Ovary (tissue), 9 donors: ENCODE data around the gene PTGS1. TPM values are rescaled to one million over a fixed set of nuclear protein-coding genes. Genes with fewer than 3 reads are reported as not detected.

ENCODE experiments used
- DNase-seq, 5 donors: peaks; one replicate each; pipeline ENCODE4 v3.0.0-alpha.2; 2019 to 2020
- H3K27ac ChIP-seq, 2 donors: fragments of 200-600 bp; one replicate each; pipeline versions ENCODE4 v1.5.1 to v1.8.0; 2019 to 2022
- H3K27me3 ChIP-seq: fragments of 200-600 bp; one replicate; pipeline ENCODE4 v1.8.0; 2022
- H3K36me3 ChIP-seq: fragments of 200-600 bp; sonication (generic); one replicate; pipeline ENCODE4 v1.5.1; 2019
- H3K4me1 ChIP-seq: one replicate; pipeline ENCODE4 v1.8.1; 2013; ENCODE audit warnings: mild to moderate bottlenecking, moderate library complexity; ENCODE audit not compliant: insufficient read depth
- H3K4me3 ChIP-seq: fragments of 200-600 bp; sonication (generic); one replicate; pipeline ENCODE4 v1.5.1; 2017
- H3K9me3 ChIP-seq, 2 donors: fragments of 200-600 bp in 1 of 2; sonication (generic) in 1 of 2; one replicate each; pipeline versions ENCODE4 v1.5.1 to v1.8.1; 2013 to 2019; ENCODE audit warnings: mild to moderate bottlenecking in 1 of 2, moderate library complexity in 1 of 2
- CTCF ChIP-seq, 3 donors: fragments of 450-650 bp in 2 of 3; fragments of 200-600 bp in 1 of 3; IDR thresholded peaks; one replicate each; pipeline versions ENCODE4 v1.5.1 to v1.8.0; 2016 to 2022; ENCODE audit warnings: antibody characterized with exemption in 3 of 3, mild to moderate bottlenecking in 1 of 3
- EP300 ChIP-seq: sonication (generic); formaldehyde crosslinking; IDR thresholded peaks from one replicate; pipeline ENCODE4 v1.6.1; 2017; ENCODE audit warnings: antibody characterized with exemption
- POLR2A ChIP-seq: fragments of 450-650 bp; IDR thresholded peaks from one replicate; pipeline ENCODE4 v1.6.1; 2017; ENCODE audit warnings: antibody characterized with exemption, mild to moderate bottlenecking, moderate library complexity
- WGBS, 3 donors: extraction: QIAGEN DNeasy Blood & Tissue Kit in 1 of 3; methylation state at CpG; one replicate each; pipeline versions ENCODE4 v1.1.5 to v1.1.7; 2013 to 2017; 5-methylcytosine and 5-hydroxymethylcytosine counted together
- intact Hi-C, 4 donors: fragments of 100-400 bp; cut with DNase I; formaldehyde crosslinking; loops; one replicate each; pipeline versions ENCODE4 v1.11.0 to v1.15.1; 2022 to 2023
- polyA plus RNA-seq, 2 donors: library from polyadenylated mRNA; stranded (reverse); fragments of 200-250 nt in 1 of 2; fragments of 350-450 nt in 1 of 2; fragmentation: Illumina TruSeq in 1 of 2; extraction: RNeasy Lipid Tissue Mini Kit (QIAGEN cat#74804) in 1 of 2; gene quantifications; one replicate each; pipeline ENCODE4 v1.2.3, GENCODE V29; 2013 to 2014
- total RNA-seq, 7 donors: library from RNA; depleted of rRNA in 2 of 7; stranded (reverse); fragments of >200 nt in 2 of 7; fragmentation: NEBNext Ultra II Directional in 3 of 7; extraction: Animal tissue kit (Norgen Biotek cat#: 25700) in 3 of 7; gene quantifications; one replicate each; pipeline versions ENCODE4 v1.1.0 to v1.2.4, GENCODE V29; 2016 to 2023
- donor health status: DM: no; HTN: no; CAD: no; lungs with moderate emphysema.
- donor health status: DM: no; HTN: no; CAD: no.
- donor health status: Bipolar disorder and iron deficiency.
- donor health status: DM: yes; HTN: yes; CAD: no.
- donor health status: DM: no; HTN: no; CAD: no.
- donor health status: DM: yes; HTN: yes; CAD: no.

Gene PTGS1
- total and polyA plus RNA-seq, 9 donors, result 0.90 to 37.1 (median 7.0) TPM

GRCh38 chr9:122393284-122393983, 22.6 kb downstream of the PTGS1 start:
- intact Hi-C loops, result no loop called here
- no peak for DNase-seq
- Histone ChIP-seq H3K4me1 (no peaks in the 10 kb centered on the region), H3K4me3 (no peak overlapping the region), H3K9me3 (no peaks in the 10 kb centered on the region), H3K27ac (no peak overlapping the region), H3K36me3 (no peaks in the 10 kb centered on the region), H3K27me3 (no peaks in the 10 kb centered on the region)
- WGBS, 3 donors, result 81 to 82% (median 82%) methylated on average over 8 of the region's 8 CpGs
- TF ChIP-seq EP300, result no peak
- no peak for TF ChIP-seq CTCF (IDR thresholded peaks at IDR 0.05)
- TF ChIP-seq POLR2A, result no peak

DNA sequence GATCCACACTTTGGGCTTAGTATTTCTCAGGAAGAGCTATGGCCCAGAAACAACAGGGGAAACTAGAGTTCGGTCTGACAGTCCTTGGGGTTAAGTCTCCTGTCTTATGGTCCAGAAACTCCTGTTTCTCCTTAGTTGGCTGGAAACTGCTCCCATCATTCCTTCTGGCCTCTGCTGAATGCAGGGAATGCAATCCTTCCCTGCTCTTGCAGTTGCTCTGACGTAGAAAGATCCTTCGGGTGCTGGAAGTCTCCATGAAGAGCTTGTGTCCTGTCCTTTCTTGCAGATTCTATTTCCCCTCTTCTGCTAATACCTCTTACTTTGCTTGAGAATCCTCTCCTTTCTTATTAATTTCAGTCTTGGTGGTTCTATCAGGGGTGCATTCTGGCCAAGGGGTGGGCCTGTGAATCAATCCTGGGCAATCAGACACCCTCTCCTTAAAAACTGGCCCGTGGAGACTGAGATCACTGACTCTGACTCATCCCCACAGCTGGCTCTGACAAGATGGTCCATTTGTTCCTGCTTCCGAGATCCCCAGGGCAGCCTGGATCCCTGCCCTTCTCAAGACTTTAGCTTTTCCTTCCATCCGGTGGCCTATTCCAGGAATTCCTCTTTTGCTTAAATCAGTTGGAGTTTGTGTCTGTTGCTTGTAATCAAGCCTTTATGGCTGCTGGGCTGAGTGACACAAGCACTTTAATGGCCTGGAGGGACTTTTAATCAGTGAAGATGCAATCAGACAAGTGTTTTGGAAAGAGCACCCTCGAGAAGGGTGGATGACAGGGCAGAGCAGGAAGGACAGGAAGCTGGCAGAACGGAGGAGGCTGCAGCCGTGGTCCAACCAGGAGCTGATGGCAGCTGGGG, 23.7 kb downstream of the PTGS1 start:
- Histone ChIP-seq H3K36me3 (no peaks in the 10 kb centered on the region), H3K4me1 (no peaks in the 10 kb centered on the region), H3K27me3 (no peaks in the 10 kb centered on the region), H3K9me3 (no peaks in the 10 kb centered on the region), H3K4me3 (no peak overlapping the region), H3K27ac (no peak overlapping the region)
- WGBS, 3 donors, result 40% methylated on average over 9 of the region's 9 CpGs
- no peak for TF ChIP-seq CTCF (IDR thresholded peaks at IDR 0.05)
- no peak for TF ChIP-seq POLR2A
- TF ChIP-seq EP300, result no peak
- intact Hi-C loops, result no loop called here
- DNase-seq, result peak in 1 of 5 donors; percentile 40

GRCh38 chr9:122396614-122397148, 25.9 kb downstream of the PTGS1 start:
- Histone ChIP-seq H3K27ac (no peak overlapping the region), H3K27me3 (no peaks in the 10 kb centered on the region), H3K9me3 (no peaks in the 10 kb centered on the region), H3K4me1 (no peaks in the 10 kb centered on the region), H3K4me3 (no peak overlapping the region), H3K36me3 (no peaks in the 10 kb centered on the region)
- WGBS, 3 donors, result 80 to 91% (median 83%) methylated on average over 2 of the region's 2 CpGs
- no peak for TF ChIP-seq CTCF (IDR thresholded peaks at IDR 0.05)
- TF ChIP-seq POLR2A, result no peak
- TF ChIP-seq EP300, result no peak
- DNase-seq, result no peak
- intact Hi-C loops, result no loop called here

DNA sequence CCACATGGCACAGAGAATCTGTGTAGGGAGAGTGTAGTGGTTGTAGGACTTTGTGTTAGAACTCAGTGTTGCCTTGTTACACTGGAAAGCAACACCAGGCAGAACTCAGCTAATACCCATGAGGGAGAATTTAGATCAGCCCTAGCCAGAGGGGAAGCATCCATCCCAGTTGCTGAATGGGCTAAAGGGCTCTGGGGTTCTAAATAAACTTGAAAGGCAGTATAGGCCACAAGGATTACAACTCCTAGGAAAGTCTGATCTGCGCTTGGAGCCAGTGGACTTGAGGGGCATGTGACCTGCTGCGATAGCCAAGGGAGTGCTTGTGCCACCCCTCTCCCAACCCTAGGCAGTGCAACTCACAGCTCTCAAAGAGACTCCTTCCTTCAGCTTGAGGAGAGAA, 26.9 kb downstream of the PTGS1 start:
- DNase-seq, result no peak
- Histone ChIP-seq H3K36me3 (no peaks in the 10 kb centered on the region), H3K27me3 (no peaks in the 10 kb centered on the region), H3K4me1 (no peaks in the 10 kb centered on the region), H3K9me3 (no peaks in the 10 kb centered on the region), H3K4me3 (no peak overlapping the region), H3K27ac (no peak overlapping the region)
- TF ChIP-seq EP300 (no peak), CTCF (IDR thresholded peaks at IDR 0.05) (no peak), POLR2A (no peak)
- WGBS, 3 donors, result 88 to 93% (median 89%) methylated on average over 2 of the region's 2 CpGs
- intact Hi-C loops, result no loop called here
